OCI-LY1 (cell line): Measurements from ENCODE around the gene TMOD3.

Experiments used
- H2AFZ ChIP-seq: fragments of 200-600 bp; sonication (generic), shearing (Covaris generic); 2 replicates; pipeline ENCODE4 v1.6.0; 2014; ENCODE audit warnings: antibody characterized with exemption, mild to moderate bottlenecking, low read length
- H3F3A ChIP-seq: fragments of 200-600 bp; sonication (generic), shearing (Covaris generic); 2 replicates; pipeline ENCODE4 v1.6.0; 2014; ENCODE audit warnings: mild to moderate bottlenecking, antibody characterized with exemption, low read length, moderate library complexity; ENCODE audit not compliant: insufficient read depth
- H3K27ac ChIP-seq: fragments of 200-600 bp; sonication (generic); 2 replicates; pipeline ENCODE4 v1.5.1; 2014; ENCODE audit warnings: low read length, mixed run types, mild to moderate bottlenecking, low read depth; ENCODE audit not compliant: poor library complexity, severe bottlenecking
- H3K27me3 ChIP-seq: fragments of 200-600 bp; sonication (generic); 2 replicates; pipeline ENCODE4 v1.6.0; 2014; ENCODE audit warnings: antibody characterized with exemption, mild to moderate bottlenecking, low read length, moderate library complexity; ENCODE audit not compliant: insufficient read depth
- H3K36me3 ChIP-seq: fragments of 200-600 bp; sonication (generic); 2 replicates; pipeline ENCODE4 v1.6.1; 2014; ENCODE audit warnings: mild to moderate bottlenecking, antibody characterized with exemption, low read length, moderate library complexity, mixed read lengths; ENCODE audit not compliant: insufficient read depth
- H3K4me1 ChIP-seq: fragments of 200-600 bp; sonication (generic); 2 replicates; pipeline ENCODE4 v1.5.1; 2014; ENCODE audit warnings: mild to moderate bottlenecking, low read length, moderate library complexity; ENCODE audit not compliant: insufficient read depth, severe bottlenecking
- H3K4me2 ChIP-seq: fragments of 200-600 bp; sonication (generic), shearing (Covaris generic); 2 replicates; pipeline ENCODE4 v1.6.1; 2014; ENCODE audit warnings: low read length
- H3K4me3 ChIP-seq: fragments of 200-600 bp; sonication (generic); 2 replicates; pipeline ENCODE4 v1.5.1; 2014; ENCODE audit warnings: low read length, low read depth, mild to moderate bottlenecking, mixed read lengths; ENCODE audit not compliant: poor library complexity, severe bottlenecking
- H3K79me2 ChIP-seq: fragments of 200-600 bp; shearing (Covaris generic); 2 replicates; pipeline ENCODE4 v1.6.1; 2016; ENCODE audit warnings: mixed run types, low read length, mixed read lengths; ENCODE audit not compliant: insufficient read depth
- H3K9ac ChIP-seq: fragments of 200-600 bp; sonication (generic), shearing (Covaris generic); 2 replicates; pipeline ENCODE4 v1.6.1; 2014; ENCODE audit warnings: mild to moderate bottlenecking, low read length, mixed read lengths
- H3K9me2 ChIP-seq: fragments of 200-600 bp; sonication (generic), shearing (Covaris generic); 2 replicates; pipeline ENCODE4 v1.6.1; 2014; ENCODE audit warnings: low read depth, mild to moderate bottlenecking, low read length, mixed read lengths
- H3K9me3 ChIP-seq: fragments of 200-600 bp; shearing (Covaris generic); 2 replicates; pipeline ENCODE4 v1.6.1; 2014; ENCODE audit warnings: low read length, mixed read lengths
- H4K20me1 ChIP-seq: fragments of 200-600 bp; sonication (generic), shearing (Covaris generic); 2 replicates; pipeline ENCODE4 v1.6.0; 2016; ENCODE audit warnings: mild to moderate bottlenecking, low read length; ENCODE audit not compliant: insufficient read depth
- CTCF ChIP-seq: fragments of 200-600 bp; sonication (generic), shearing (Covaris generic); IDR thresholded peaks from 2 replicates; pipeline ENCODE4 v1.5.1; 2017; ENCODE audit warnings: mild to moderate bottlenecking, antibody characterized with exemption, low read length, moderate library complexity, mixed read lengths
- EZH2 ChIP-seq: fragments of 200-600 bp; sonication (generic), shearing (Covaris generic); IDR thresholded peaks from 2 replicates; pipeline ENCODE4 v1.8.0; 2017; ENCODE audit warnings: borderline replicate concordance, mixed run types, mild to moderate bottlenecking, antibody characterized with exemption, low read length, moderate library complexity, mixed read lengths

Gene TMOD3

GRCh38 chr15:51829376-51830275, at the start of gene TMOD3:
TMOD3 (plus strand) TSS chr15:51829653; CDS start chr15:51862885, 33,232 bp downstream.
- H3K27ac ChIP-seq = peak within 1 kb of the TSS; percentile 26
- H3K4me3 ChIP-seq = peak within 1 kb of the TSS; percentile 79
- H3K9ac ChIP-seq = peak within 1 kb of the TSS; percentile 77
- H3K4me1 ChIP-seq = peaks cover 33% of the 10 kb centered on the region
- H2AFZ ChIP-seq = 0 out of 2 replicates have a peak within 1 kb of the TSS, but pooled peaks have one; percentile 9
- no peaks in the 10 kb centered on the region for H3K9me3 ChIP-seq
- H3K9me2 ChIP-seq = no peaks in the 10 kb centered on the region
- peak within 1 kb of the TSS; percentile 65 for H3K4me2 ChIP-seq
- TF ChIP-seq EZH2 = no peak
- TF ChIP-seq CTCF = no peak
- peaks cover 43% of the 10 kb centered on the region for H3K79me2 ChIP-seq
- H3K36me3 ChIP-seq = no peaks in the 10 kb centered on the region
- H4K20me1 ChIP-seq = no peaks in the 10 kb centered on the region
- H3K27me3 ChIP-seq = 0 out of 2 replicates have a peak, but pooled peaks cover 3% of the 10 kb centered on the region
- H3F3A ChIP-seq = no peaks in the 10 kb centered on the region

- TF ChIP-seq EZH2 = no peak
- TF ChIP-seq CTCF = no peak
- no peak overlapping the region for H3K4me2 ChIP-seq
- H3K27ac ChIP-seq = no peak overlapping the region
- no peaks in the 10 kb centered on the region for H3F3A ChIP-seq
- no peaks in the 10 kb centered on the region for H3K9me2 ChIP-seq
- H3K9ac ChIP-seq = no peak overlapping the region
- H3K79me2 ChIP-seq = no peaks in the 10 kb centered on the region
- H3K4me1 ChIP-seq = no peaks in the 10 kb centered on the region
- no peaks in the 10 kb centered on the region for H4K20me1 ChIP-seq
- H3K4me3 ChIP-seq = no peak overlapping the region
- H3K36me3 ChIP-seq = no peaks in the 10 kb centered on the region
- no peaks in the 10 kb centered on the region for H3K27me3 ChIP-seq
- 0 out of 2 replicates have a peak, but pooled peaks cover 6% of the 10 kb centered on the region for H3K9me3 ChIP-seq
- H2AFZ ChIP-seq = no peak overlapping the region
Measured at GRCh38 chr15:51780636-51781035, 48.8 kb upstream of the TMOD3 start.

GRCh38 chr15:51781506-51781905, 47.9 kb upstream of the TMOD3 start:
- H3K79me2 ChIP-seq = no peaks in the 10 kb centered on the region
- no peak overlapping the region for H3K27ac ChIP-seq
- H3K27me3 ChIP-seq = no peaks in the 10 kb centered on the region
- no peak overlapping the region for H3K4me2 ChIP-seq
- no peaks in the 10 kb centered on the region for H3F3A ChIP-seq
- 0 out of 2 replicates have a peak, but pooled peaks cover 6% of the 10 kb centered on the region for H3K9me3 ChIP-seq
- no peaks in the 10 kb centered on the region for H3K9me2 ChIP-seq
- no peak overlapping the region for H3K4me3 ChIP-seq
- H3K36me3 ChIP-seq = no peaks in the 10 kb centered on the region
- no peaks in the 10 kb centered on the region for H4K20me1 ChIP-seq
- TF ChIP-seq EZH2 (no peak), CTCF (no peak)
- no peak overlapping the region for H2AFZ ChIP-seq
- H3K9ac ChIP-seq = no peak overlapping the region
- H3K4me1 ChIP-seq = no peaks in the 10 kb centered on the region
